ENCODE measurements around the gene ULBP3. TPM values are rescaled to one million over a fixed set of nuclear protein-coding genes. Genes with fewer than 3 reads are reported as not detected.
"Not testable (repeated sequence)": the region's sequence is repeated elsewhere in the genome, so short reads cannot be mapped to it uniquely, and the experiment has no call there.

The ULBP3 gene
- total and polyA plus RNA-seq, 2 of the 13 experiments (the other 11 are each of a cell fraction or from before 2014, with no cell fraction given): 0.42 to 0.48 TPM

GRCh38 chr6:150013785-150014622 is 54.9 kb downstream of the ULBP3 start:
- H3K4me2 ChIP-seq (ENCODE audit: low read depth, low read length); BruUV-seq (replicated peaks); ATAC-seq; H4K20me1 ChIP-seq (ENCODE audit: insufficient read depth, low read length); H3K9me3 ChIP-seq (ENCODE audit: low read length); H3K36me3 ChIP-seq (replicated peaks in 1 of 2; ENCODE audit: control insufficient read depth in 1 of 2, insufficient read depth in 2 of 2, low read length in 2 of 2); DNase-seq (ENCODE audit: low spot score); intact Hi-C loops (cut with micrococcal nuclease; ENCODE audit: unreplicated experiment); H3K4me3 ChIP-seq (replicated peaks in 1 of 3; ENCODE audit: insufficient read depth in 1 of 3, low read depth in 2 of 3, low read length in 3 of 3); in situ Hi-C loops (cut with HindIII; ENCODE audit: extremely low pct_ligation_motif_present, low pct_unique_long_range_greater_than_20kb); H3K4me1 ChIP-seq (ENCODE audit: insufficient read depth, low read length); H3K9ac ChIP-seq (ENCODE audit: insufficient read depth, low read depth, low read length); H2AFZ ChIP-seq (ENCODE audit: low read length); FAIRE-seq; POLR2A ChIA-PET; CTCF ChIA-PET (ENCODE audit: low intra/inter-chr PET ratio, low total read pairs); H3K27ac ChIP-seq (ENCODE audit: extremely low read length, insufficient read depth, low read length); H3K79me2 ChIP-seq (ENCODE audit: insufficient read depth, low read length): not testable (repeated sequence)
- peaks cover 4 to 36% of the 10 kb centered on the region in 2 experiments for H3K27me3 ChIP-seq (ENCODE audit: control insufficient read depth in 1 of 2, insufficient read depth in 2 of 2, low read length in 2 of 2)
- TF ChIP-seq MNT (IDR thresholded peaks at IDR 0.05): peak; percentile 58
- WGBS (ENCODE audit: low lambda C conversion rate): 20% methylated on average over 8 of the region's 24 CpGs

- H4K20me1 ChIP-seq (ENCODE audit: insufficient read depth, low read length); ATAC-seq; H3K4me2 ChIP-seq (ENCODE audit: low read depth, low read length); H3K9ac ChIP-seq (ENCODE audit: insufficient read depth, low read depth, low read length); DNase-seq (ENCODE audit: low spot score); intact Hi-C loops (cut with micrococcal nuclease; ENCODE audit: unreplicated experiment); H3K36me3 ChIP-seq (replicated peaks in 1 of 2; ENCODE audit: control insufficient read depth in 1 of 2, insufficient read depth in 2 of 2, low read length in 2 of 2); in situ Hi-C loops (cut with HindIII; ENCODE audit: extremely low pct_ligation_motif_present, low pct_unique_long_range_greater_than_20kb); FAIRE-seq; BruUV-seq (replicated peaks); H3K4me1 ChIP-seq (ENCODE audit: insufficient read depth, low read length); H3K79me2 ChIP-seq (ENCODE audit: insufficient read depth, low read length); H3K4me3 ChIP-seq (replicated peaks in 1 of 3; ENCODE audit: insufficient read depth in 1 of 3, low read depth in 2 of 3, low read length in 3 of 3); CTCF ChIA-PET (ENCODE audit: low intra/inter-chr PET ratio, low total read pairs); H3K27ac ChIP-seq (ENCODE audit: extremely low read length, insufficient read depth, low read length); H2AFZ ChIP-seq (ENCODE audit: low read length); H3K9me3 ChIP-seq (ENCODE audit: low read length); POLR2A ChIA-PET: not testable (repeated sequence)
- H3K27me3 ChIP-seq (ENCODE audit: control insufficient read depth in 1 of 2, insufficient read depth in 2 of 2, low read length in 2 of 2): peaks cover 4 to 45% of the 10 kb centered on the region in 2 experiments
- peak; percentile 78 for TF ChIP-seq BCL6 (CRISPR knock-in tag; IDR thresholded peaks at IDR 0.05)
- WGBS (ENCODE audit: low lambda C conversion rate): 19% methylated on average over 8 of the region's 8 CpGs
Observed at GRCh38 chr6:150012846-150013784, 55.8 kb downstream of the ULBP3 start.

Other genes with a start within 250 kb of the ULBP3 start
- gene LRP11, start 204.8 kb downstream of the ULBP3 start, total RNA-seq (2016; rRNA removed; fragmentation: Illumina TruSeq; extraction: Trizol): 32.1 and 48.9 TPM in 2 replicates
- 32.4 and 35.8 TPM in 2 replicates for gene LRP11, start 204.8 kb downstream of the ULBP3 start, polyA plus RNA-seq (2011; rRNA removed)
- not detected in 2 replicates for gene RAET1E, start 171.0 kb downstream of the ULBP3 start, total RNA-seq (2016; rRNA removed; fragmentation: Illumina TruSeq; extraction: Trizol)
- gene RAET1E, start 171.0 kb downstream of the ULBP3 start, polyA plus RNA-seq (2011; rRNA removed): not detected in 2 replicates
- not detected in 2 replicates for gene RAET1G, start 146.0 kb downstream of the ULBP3 start, total RNA-seq (2016; rRNA removed; fragmentation: Illumina TruSeq; extraction: Trizol)
- not detected in 2 replicates for gene RAET1G, start 146.0 kb downstream of the ULBP3 start, polyA plus RNA-seq (2011; rRNA removed)
- gene ULBP2, start 127.1 kb downstream of the ULBP3 start, total RNA-seq (2016; rRNA removed; fragmentation: Illumina TruSeq; extraction: Trizol): not detected in 2 replicates
- not detected in 2 replicates for gene ULBP2, start 127.1 kb downstream of the ULBP3 start, polyA plus RNA-seq (2011; rRNA removed)
- 0.04 TPM in 1 of 2 replicates, not detected in the other for gene ULBP1, start 105.2 kb downstream of the ULBP3 start, total RNA-seq (2016; rRNA removed; fragmentation: Illumina TruSeq; extraction: Trizol)
- 0.08 and 0.09 TPM in 2 replicates for gene ULBP1, start 105.2 kb downstream of the ULBP3 start, polyA plus RNA-seq (2011; rRNA removed)
- not detected in 2 replicates for gene RAET1L, start 43.6 kb downstream of the ULBP3 start, total RNA-seq (2016; rRNA removed; fragmentation: Illumina TruSeq; extraction: Trizol)
- gene RAET1L, start 43.6 kb downstream of the ULBP3 start, polyA plus RNA-seq (2011; rRNA removed): not detected in 2 replicates
- not detected in 2 replicates for gene PPP1R14C, start 73.9 kb upstream of the ULBP3 start, total RNA-seq (2016; rRNA removed; fragmentation: Illumina TruSeq; extraction: Trizol)
- not detected in 2 replicates for gene PPP1R14C, start 73.9 kb upstream of the ULBP3 start, polyA plus RNA-seq (2011; rRNA removed)